RCC 7860 (cell line): ENCODE data around the gene GRM8.
A peak's percentile ranks its signal among the peaks of the same experiment; 100 is the strongest.

Experiments
- DNase-seq: peaks from one replicate; pipeline ENCODE4 v3.0.0-alpha.2; 2015; ENCODE audit warnings: low spot score
- FAIRE-seq: peaks from 2 replicates; lab custom pipeline; 2012; peaks lifted over from hg19 to GRCh38; lab: Jason Lieb, UNC

The GRM8 gene

DNA sequence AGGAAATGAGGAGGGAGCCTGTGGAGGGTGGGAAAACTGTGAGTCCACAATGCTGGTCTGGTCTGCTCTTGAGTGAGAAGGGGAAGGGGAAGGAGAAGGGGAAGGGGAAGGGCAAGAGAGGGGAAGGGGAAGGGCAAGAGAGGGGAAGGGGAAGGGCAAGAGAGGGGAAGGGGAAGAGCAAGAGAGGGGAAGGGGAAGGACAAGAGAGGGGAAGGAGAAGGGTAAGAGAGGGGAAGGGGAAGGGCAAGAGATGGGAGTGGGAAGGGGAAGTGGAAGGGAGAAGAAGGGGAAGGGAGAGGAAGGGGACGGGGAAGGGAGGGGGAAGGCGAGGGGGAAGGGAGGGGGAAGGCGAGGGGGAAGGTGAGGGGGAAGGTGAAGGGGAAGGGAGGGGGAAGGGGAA, 213.2 kb downstream of the GRM8 start:
- no peak for DNase-seq
- no peak for FAIRE-seq

DNA sequence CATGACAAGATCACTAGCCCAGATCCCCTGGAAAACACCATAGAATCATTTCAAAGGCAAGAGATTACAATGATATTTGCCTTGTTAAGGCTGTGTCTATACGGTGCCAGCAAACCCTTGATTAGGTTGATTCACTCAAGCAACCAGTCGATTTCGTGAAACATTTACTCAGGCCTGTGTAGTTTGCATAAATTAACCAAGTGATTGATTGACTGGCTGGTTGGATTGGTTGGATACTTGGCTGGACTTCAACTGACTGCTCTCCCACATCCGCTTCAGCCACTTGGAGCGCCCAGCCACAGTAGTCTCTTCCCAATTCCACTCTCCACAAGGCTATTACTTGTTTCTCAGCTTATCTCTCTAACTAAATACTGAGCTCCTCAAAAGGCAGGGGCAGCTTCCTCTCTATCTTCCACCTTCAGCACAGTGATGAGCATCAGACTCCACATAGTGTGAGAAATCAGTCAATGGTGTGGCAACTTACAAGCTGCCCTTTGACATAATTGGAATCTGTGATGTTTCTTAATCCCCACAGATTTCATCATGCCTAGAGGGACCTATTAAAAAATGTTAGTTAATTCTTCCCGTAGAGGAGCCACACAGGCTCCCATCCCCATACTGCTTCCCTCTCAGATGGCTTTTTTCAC, 217.4 kb downstream of the GRM8 start:
- FAIRE-seq (no peak), DNase-seq (no peak)

DNA sequence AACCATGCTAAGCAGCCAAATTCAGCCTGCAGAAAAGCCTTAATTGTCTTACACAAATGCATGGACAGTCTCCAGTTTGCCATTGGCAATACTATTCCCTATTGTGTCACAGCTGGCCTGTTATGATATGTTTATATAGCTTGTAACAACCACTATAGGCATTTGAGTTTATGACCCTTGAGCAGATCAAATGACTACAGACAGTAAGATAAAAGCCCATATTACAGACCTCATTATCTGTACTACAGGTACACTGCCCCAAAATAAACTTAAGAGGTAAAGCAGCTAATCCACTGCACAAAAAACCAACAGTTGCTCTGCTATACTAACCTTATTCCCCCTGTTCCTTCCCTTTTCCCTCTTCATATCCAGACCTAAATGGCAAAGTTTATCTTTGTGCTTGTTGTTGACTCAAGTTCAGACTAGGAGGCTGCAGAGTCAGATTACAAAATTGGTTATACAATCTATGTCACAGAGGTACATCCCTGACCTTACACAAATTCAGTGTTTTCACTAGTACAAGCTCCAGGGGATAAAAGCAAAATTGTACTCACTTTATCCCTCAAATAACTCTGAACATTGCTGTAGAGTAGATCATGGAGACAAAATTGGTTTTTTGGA, 218.4 kb downstream of the GRM8 start:
- DNase-seq = no peak
- no peak for FAIRE-seq

DNA sequence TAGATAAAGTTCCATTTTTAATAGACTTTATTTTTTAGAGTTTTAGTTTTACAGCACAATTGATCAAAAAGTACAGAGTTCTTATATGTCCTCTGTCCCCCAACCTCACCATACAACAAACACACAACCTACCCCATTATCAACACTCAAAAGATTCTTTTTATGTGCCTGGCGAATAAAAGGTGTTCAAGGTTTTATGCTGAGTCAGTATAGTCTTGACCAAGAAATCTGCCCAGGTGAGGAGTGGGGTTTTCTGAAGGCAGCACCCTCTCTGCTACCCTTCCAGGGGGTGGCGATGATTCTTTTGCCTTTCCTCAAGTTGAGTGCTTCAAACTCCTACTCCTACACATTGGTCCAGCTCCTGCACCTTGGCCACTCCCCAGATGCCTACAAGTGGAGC, 222.9 kb downstream of the GRM8 start:
- no peak for DNase-seq
- no peak for FAIRE-seq

DNA sequence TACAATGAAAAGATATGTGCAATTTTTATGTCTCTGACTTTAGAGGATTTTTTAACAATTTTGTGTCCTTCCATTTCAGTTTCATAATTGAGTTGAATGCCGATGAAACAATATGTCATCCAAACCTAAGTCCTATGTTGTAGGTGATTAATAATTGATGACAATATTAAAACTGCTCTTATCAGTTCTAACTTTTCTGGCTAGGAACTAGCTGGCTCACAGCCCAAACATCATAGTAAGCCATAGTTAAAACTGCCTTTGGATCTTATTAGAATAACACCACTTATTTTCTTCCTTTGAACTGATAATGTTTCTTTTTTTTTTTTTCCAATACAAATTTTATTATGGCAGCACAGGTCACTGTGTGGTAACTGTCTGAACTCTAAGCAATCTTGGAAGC, 230.9 kb downstream of the GRM8 start:
- DNase-seq (no peak), FAIRE-seq (no peak)

DNA sequence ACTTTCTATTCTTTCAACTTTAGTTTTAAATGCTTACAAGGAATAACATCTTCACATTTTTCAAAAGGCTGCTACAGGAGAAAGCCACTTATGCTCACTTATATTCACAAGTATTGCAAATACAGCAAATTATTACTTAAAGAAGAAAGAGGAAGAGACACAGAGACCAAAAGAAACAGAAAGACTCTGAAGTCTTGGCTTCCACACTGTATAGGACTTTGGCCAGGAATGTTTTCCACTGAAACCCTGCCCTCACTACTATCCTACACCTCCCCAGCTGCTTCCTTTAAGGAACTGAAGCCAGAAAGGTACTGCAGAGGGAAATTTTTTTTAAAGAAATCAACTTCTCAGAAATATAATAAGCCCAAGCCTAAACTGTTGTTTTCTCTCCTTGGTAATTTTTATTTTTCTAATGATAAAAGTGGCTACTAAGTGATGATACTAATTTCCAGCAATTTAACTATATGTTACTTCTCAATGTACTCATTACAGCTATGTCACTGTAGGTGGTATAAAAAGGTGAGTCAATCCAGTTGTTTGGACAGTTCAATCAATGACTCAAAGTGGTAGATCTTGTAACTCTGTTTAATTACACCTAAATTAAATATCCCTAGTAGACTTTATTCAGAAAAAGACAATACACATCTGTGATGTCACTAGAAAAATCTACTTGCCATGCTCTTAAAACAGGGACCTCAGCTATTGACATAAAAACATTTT, 231.6 kb downstream of the GRM8 start:
- no peak for FAIRE-seq
- no peak for DNase-seq

DNA sequence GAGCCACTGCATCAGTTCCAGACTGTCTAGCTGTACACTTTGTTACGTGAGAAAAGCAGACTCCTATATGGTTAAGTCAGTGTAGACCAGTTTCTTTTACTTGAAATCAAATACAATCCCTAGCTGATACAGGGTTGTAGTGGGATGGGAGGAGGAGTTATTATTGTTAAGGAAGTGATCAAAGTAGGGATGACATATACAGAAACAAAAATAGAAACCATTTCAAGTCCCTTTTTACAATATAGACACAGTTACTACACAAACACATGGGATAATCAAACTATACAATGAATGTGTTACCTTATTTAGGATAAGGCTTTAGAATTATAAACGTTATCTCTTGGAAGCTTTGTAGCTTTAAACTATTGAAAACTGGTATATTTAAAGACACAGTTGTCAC, 233.9 kb downstream of the GRM8 start:
- DNase-seq (no peak), FAIRE-seq (no peak)

DNA sequence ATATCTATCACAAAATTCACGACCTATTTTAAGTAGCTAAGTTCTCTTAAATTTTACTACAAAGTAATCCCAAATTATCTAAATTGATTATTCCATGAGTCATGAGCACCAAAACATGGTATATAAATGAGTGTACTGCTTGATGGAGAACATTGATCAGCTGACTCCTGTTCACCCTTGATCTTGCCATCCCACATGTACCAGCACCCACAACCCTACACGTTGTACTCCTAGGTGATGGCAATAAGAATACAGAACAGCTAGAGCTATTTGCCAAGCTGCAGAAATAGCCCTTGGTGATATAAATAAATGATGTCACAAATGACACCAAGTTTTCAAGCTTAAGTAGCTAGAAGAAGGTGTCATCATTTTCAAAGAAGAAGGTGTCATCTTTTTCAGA, 235.5 kb downstream of the GRM8 start:
- no peak for DNase-seq
- FAIRE-seq = no peak

DNA sequence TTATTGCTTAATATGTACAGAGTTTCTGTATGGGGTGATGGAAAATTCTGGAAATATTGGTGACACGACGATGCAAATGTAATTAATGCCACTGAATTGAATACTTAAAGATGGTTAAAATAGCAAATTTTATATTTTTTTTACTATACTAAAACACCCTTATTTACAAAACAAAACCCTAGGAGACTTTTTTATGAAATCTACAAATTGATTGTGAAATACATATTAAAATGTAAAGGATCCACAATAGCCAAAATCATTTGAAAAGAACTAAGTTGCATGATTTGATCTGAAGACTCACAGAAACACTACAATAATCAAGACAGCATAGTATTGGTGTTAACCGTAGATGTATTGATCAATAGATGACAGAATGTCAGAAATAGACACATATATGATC, 252.0 kb downstream of the GRM8 start:
- DNase-seq (no peak), FAIRE-seq (no peak)

DNA sequence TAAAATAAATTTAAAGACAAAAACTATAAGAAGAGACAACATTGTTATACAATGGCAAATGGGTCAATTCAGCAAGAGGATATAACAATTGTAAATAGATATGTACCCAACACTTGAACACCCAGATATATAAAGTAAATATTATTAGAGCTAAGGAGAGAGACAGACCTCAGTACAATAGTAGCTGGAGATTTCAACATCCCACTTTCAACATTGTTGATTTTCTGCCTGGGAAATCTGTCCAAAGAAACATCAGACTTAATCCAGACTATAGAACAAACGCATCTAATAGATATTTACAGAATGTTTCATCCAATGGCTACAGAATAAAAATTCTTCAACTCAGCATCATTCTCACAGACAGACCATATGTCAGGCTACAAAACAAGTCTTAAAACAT, 256.1 kb downstream of the GRM8 start:
- no peak for DNase-seq
- FAIRE-seq = no peak

DNA sequence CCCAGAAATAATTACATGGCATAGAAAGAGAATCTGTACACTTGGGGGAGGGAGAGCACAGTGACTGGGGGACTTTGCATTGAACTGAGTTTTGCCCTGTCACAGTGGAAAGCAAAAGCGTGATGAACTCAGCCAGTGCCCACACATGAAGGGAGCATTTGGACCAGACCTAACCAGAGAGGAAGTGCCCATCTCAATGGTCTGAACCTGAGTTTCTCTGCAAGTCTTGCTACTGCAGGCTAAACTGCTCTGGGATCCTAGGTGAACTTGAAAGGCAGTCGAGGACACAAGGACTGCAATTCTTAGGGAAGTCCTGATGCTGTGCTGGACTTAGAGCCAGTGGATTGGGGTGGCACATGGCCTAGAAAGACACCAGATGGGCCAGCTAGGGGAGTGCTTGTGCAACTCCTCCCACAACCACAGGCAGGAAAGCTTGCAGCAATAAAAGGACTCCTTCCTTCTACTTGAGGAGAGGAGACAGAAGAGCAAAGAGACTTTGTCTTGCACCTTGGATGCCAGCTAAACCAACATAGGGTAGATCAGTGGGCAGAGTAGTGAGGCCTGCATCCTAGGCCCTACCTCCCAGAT, 259.0 kb downstream of the GRM8 start:
- DNase-seq (no peak), FAIRE-seq (no peak)

DNA sequence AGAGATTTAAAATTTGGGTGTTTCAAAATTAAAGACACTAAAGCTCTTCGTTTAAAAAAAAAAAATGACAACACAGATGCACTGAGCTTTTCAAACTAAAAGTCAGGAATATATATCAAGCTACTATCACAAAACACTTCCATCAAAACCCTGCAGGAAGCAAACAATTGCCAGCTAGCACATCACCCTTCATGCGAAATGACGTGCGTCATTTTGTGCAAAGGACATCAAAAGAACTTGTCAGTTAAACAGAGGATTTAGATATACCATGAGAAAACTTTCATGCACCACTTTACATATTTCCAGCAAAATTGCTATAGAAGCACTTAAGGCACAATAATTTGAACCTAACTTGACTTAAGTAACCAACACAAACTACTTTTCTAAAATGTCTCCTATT, 264.7 kb downstream of the GRM8 start:
- no peak for FAIRE-seq

DNA sequence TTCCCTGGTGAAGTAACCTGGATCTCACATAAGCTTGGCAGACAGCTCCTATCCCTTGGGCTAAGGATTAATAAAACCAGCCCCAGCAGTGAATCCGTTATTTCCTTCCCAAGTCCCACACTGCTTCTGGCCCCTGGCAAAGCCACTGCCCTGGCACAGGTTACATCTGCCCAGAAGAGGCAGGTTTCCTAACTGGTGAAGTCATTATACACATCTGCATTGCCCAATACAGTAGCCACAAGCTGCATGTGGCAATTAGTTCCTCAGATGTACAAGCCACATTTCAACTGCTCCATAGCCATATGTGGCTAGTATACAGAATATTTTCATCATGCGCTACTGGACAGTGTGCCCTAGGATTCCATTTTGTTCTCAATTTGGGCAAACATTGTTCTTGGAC, 273.0 kb downstream of the GRM8 start:
- DNase-seq (no peak), FAIRE-seq (no peak)

More for the DNA sequence above, 264.7 kb downstream of the GRM8 start:
- no peak for DNase-seq

DNA sequence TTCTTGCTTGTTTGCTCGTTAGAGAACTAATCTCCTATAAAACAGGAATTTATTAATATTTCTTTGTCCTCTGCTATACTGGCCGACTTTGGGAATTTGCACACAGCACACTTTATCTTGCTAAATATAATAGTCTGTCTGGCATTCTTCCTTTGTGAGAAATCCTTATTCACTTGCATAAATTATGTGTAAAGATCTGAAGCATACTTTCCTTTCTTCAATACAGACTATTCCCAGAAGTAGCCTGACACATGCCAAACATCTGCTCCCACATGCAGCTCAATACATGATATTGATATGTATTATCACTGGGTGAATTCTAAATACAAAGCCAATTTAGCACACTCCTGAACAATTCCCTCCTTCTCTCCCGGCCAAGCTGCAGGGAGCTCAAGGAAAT, 273.9 kb downstream of the GRM8 start:
- no peak for FAIRE-seq

DNA sequence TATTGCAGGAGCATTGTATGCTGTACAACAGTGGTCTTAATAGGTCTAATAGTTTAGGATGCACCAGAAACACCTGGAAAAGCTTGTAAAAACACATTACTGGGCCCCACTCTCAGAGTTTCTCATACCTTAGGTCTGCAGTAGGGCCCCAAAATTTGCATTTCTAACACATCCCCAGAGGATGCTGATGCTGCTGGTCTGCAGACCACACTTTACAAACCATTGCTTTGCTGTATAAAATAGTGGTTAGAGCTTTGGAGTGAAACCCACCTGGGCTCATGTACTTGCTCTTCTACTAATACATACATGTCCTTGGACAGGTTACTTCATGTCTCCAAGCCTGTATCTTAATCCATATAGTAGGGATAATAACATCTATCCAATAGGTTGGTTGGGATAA, 279.7 kb downstream of the GRM8 start:
- FAIRE-seq = no peak

More for the DNA sequence above, 273.9 kb downstream of the GRM8 start:
- no peak for DNase-seq

DNA sequence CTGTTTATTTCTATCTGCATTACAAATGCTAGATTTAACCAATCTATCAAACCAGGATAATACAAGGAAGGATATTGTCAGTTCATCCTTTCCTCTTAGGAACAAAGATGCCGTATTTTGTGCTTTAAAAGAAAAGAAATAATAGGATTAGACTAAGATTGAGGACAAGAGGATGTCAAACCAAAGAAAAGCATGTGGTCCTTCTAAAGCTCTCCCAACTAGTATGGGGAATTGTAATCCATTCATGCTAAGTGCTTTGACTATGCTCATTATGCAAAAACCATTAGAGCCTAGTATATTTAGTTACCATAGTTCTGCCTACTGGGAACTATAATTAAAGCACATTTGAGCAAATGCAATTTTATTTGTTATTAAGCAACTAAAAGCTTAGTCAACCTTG, 280.2 kb downstream of the GRM8 start:
- FAIRE-seq (no peak), DNase-seq (no peak)

More for the DNA sequence above, 279.7 kb downstream of the GRM8 start:
- no peak for DNase-seq

DNA sequence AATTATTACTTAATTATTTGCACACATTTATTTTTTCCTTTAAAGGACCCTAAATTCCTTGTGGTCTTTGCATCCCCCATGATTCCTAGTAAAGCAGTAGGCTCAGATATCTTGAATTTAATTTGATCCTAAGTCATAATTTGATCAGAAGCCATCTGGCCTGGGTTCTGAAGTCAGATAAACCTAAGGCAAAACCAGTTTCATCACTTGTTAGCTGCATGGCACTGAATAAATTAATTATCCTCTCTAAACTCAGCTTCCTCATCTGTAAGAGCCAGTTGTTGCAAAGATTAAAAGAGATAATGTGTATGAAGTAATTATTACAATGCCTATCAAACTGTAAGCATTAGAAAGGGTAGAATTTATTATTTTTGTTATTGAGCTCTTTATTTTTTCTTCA, 293.1 kb downstream of the GRM8 start:
- no peak for FAIRE-seq
- no peak for DNase-seq

DNA sequence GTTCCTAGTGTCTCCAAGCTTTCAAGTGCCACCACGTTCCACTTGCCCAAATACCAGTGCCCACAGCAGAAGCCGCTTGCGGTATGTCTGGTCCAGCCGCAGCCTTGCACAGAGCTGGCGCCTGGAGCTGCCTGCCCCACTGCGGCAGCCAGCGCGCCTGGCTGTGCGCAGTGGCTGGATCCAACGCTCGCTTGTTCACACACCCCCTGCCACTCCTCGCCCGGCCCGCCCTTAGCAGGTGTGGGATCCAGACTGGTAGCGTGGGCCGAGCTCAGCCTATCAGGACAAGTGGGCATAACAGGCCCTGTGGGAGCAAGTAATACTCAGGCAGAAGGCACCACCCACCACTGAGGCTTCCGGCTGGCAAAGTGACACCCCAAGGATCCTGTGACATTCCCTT, 294.4 kb downstream of the GRM8 start:
- no peak for FAIRE-seq
- DNase-seq = no peak

DNA sequence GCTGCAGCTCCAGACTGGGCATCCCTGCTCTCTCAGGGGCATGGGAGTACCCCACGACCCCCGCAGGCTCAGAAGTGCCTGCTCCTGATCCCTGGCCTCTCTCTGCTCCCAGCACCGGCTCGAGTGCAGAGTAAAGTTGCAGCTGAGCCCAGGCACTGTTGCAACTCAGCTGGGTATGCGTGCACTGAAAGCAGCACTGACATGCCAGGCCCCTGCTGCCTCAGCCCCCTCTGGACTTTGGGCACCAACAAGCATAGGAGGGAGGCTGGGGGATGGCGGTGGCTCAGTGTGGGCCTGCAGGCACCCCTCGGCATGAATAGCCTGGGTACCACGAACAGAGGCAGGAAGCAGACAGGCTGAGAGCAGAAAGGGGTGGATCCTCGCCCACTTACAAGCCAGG, 295.3 kb downstream of the GRM8 start:
- no peak for DNase-seq
- FAIRE-seq = no peak

DNA sequence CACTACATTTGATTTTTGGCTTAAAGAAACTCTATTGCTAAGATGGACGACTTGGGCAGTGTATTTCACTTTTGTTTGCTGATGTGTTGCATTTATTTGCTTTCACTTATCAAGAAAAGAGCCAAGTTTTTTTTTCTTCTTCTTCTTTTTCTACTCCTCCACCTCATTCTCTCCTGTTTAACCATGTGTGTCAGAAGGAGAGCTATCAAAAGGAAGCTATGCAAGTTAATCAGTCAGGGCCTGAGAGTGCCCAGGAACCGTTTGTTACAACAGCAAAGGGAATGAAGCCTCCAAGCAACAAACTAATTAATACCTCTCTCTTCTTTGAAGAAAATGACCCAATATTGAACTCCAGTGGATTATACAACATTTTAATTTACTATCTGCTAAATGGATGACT, 299.3 kb downstream of the GRM8 start:
- peak; percentile 33 for FAIRE-seq

DNA sequence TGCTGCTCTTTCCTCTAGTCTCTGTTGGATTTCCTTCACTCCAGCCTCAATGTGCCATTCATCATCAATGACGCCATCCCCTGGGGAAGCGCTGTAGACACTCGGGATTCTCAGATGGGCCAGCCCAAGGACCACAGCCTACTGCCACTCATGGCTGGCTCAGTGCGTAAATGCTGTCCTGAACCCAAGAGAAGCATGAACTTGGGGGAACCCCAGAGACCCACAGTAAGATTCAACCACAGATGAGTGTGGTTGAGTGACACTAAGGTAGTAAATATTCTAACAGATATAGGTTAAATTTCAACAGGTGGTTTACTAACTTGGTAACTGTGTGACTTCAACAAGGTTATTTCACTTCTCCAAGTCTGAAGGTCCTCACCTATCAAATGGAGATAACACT, 304.1 kb downstream of the GRM8 start:
- DNase-seq (no peak), FAIRE-seq (peak; percentile 46)

More for the DNA sequence above, 299.3 kb downstream of the GRM8 start:
- DNase-seq = no peak
